Measurements from ENCODE around the gene HSD17B8. TPM values are rescaled to one million over a fixed set of nuclear protein-coding genes. Genes with fewer than 3 reads are reported as not detected.

The HSD17B8 gene
- total RNA-seq, 2 experiments from 2014 or later, result 8.6 to 10.5 TPM

DNA sequence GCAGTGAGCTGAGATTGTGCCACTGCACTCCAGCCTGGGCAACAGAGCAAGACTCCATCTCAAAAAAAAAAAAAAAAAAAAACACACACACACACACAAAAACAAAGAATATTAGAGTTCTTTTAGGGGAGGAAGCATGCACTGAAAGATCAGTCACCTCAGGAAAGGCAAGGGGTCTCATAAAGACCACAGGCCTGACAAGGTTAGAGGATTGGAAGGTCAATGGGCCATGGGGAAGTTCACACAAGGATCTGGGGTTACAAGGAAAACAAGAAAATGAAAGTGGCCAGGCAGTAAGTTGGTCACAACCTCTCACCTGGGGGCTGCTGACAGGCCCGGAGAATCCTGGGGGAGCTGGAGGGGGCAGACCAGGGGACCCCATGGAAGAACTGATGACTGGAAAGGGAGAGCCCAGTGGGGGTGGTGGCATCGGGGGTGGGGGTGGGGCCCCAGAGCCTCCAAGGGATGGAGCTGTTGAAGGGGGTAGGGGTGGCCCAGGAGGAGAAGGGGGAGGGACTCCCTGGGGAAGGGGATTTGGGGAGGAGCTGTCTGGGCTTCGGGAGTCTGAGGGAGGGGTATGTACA is 5.5 kb upstream of the HSD17B8 start:
- peaks cover 51% of the 10 kb centered on the region for H3K4me1 ChIP-seq (ENCODE audit: insufficient read depth, low read length)
- TF ChIP-seq, protein P1, sequence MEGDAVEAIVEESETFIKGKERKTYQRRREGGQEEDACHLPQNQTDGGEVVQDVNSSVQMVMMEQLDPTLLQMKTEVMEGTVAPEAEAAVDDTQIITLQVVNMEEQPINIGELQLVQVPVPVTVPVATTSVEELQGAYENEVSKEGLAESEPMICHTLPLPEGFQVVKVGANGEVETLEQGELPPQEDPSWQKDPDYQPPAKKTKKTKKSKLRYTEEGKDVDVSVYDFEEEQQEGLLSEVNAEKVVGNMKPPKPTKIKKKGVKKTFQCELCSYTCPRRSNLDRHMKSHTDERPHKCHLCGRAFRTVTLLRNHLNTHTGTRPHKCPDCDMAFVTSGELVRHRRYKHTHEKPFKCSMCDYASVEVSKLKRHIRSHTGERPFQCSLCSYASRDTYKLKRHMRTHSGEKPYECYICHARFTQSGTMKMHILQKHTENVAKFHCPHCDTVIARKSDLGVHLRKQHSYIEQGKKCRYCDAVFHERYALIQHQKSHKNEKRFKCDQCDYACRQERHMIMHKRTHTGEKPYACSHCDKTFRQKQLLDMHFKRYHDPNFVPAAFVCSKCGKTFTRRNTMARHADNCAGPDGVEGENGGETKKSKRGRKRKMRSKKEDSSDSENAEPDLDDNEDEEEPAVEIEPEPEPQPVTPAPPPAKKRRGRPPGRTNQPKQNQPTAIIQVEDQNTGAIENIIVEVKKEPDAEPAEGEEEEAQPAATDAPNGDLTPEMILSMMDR (IDR thresholded peaks at IDR 0.05), result no peak
- ATAC-seq (ENCODE audit: poor library complexity), result no peak
- peak overlapping the region; percentile 98 for H3K4me3 Mint-ChIP-seq
- POLR2A ChIA-PET, result interaction anchor here (1.1 to 2.1 kb wide), 6 partner anchors 9 to 100 kb away, joined by 3 to 17 read pairs (median 4); partner anchors contain the start of genes RGL2, RING1, RPS18 and VPS52
- no peaks in the 10 kb centered on the region for H3K9me3 ChIP-seq (ENCODE audit: control insufficient read depth in 1 of 2, insufficient read depth in 1 of 2, low read length in 2 of 2)
- no peaks in the 10 kb centered on the region for H3K27me3 ChIP-seq (ENCODE audit: control insufficient read depth in 1 of 2, insufficient read depth in 2 of 2, low read length in 2 of 2)
- H3K4me3 ChIP-seq (ENCODE audit: low read length), result no peak overlapping the region
- peaks cover 94% of the 10 kb centered on the region for H3K36me3 Mint-ChIP-seq (ENCODE audit: low read depth)
- intact Hi-C loops (cut with DNase I, micrococcal nuclease), result loop anchor here in 1 of 2 experiments (2.0 to 5.0 kb wide), 2 partner anchors 50 to 1002 kb away; no protein-coding TSS in a partner anchor
- CTCF ChIA-PET, result interaction anchor here (2.0 to 4.2 kb wide), 3 partner anchors 10 to 50 kb away, joined by 19 to 24 read pairs (median 20); partner anchors contain the start of gene RING1
- H3K27ac ChIP-seq (ENCODE audit: low read depth in 1 of 2, low read length in 2 of 2), result peak overlapping the region in 1 of 2 donors; percentile 97
- peaks cover 68% of the 10 kb centered on the region for H3K4me1 Mint-ChIP-seq (ENCODE audit: low read depth)
- DNase-seq, result no peak
- H3K27me3 Mint-ChIP-seq, result no peaks in the 10 kb centered on the region
- peaks cover 69% of the 10 kb centered on the region for H3K36me3 ChIP-seq (ENCODE audit: insufficient read depth, low read length)
- no peaks in the 10 kb centered on the region for H3K9me3 Mint-ChIP-seq
- H3K27ac Mint-ChIP-seq, result peak overlapping the region; percentile 100

DNA sequence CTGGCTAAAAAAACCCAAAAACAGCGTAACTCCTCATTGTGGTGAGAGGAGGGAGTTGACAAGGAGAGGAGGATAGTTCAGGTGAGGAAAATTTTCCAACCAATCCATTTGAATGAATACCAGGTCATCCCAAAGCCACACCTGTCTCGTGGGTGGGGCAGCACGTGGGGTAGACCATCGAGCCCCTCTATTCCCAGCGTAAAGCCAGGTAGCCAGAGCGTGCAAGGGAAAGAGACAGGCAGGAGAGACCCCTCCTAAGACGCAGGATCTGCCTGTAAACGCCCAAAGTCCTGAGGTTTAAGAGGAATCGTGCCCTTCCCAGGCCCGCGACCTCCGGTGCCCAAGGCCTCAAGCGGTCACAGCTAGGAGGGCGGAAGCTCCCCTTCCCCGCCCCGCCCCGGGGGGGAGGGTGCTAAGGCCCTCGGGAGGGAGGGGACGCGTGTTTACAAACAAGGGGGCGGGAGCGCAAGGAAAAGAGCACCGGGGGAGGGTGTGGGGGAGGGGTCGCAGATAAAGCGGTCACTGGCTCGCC is 4.7 kb upstream of the HSD17B8 start:
- H3K27me3 Mint-ChIP-seq, result no peaks in the 10 kb centered on the region
- DNase-seq (peak in 11 of 14 experiments; percentile 46 to 84 (median 61)), ATAC-seq (ENCODE audit: poor library complexity) (peak; percentile 14)
- no peaks in the 10 kb centered on the region for H3K9me3 ChIP-seq (ENCODE audit: control insufficient read depth in 1 of 2, insufficient read depth in 1 of 2, low read length in 2 of 2)
- H3K27ac Mint-ChIP-seq, result peak overlapping the region; percentile 100
- H3K9me3 Mint-ChIP-seq, result no peaks in the 10 kb centered on the region
- H3K36me3 ChIP-seq (ENCODE audit: insufficient read depth, low read length), result peaks cover 63% of the 10 kb centered on the region
- CTCF ChIA-PET, result interaction anchor here (4.2 kb wide), 1 partner anchor 49 kb away, joined by 24 read pairs; no protein-coding TSS in a partner anchor
- H3K4me1 Mint-ChIP-seq (ENCODE audit: low read depth), result peaks cover 72% of the 10 kb centered on the region
- peaks cover 92% of the 10 kb centered on the region for H3K36me3 Mint-ChIP-seq (ENCODE audit: low read depth)
- H3K27me3 ChIP-seq (ENCODE audit: control insufficient read depth in 1 of 2, insufficient read depth in 2 of 2, low read length in 2 of 2), result no peaks in the 10 kb centered on the region
- POLR2A ChIA-PET, result interaction anchor here (0.7 to 2.1 kb wide), 8 partner anchors 9 to 227 kb away, joined by 3 to 17 read pairs (median 4); partner anchors contain the start of genes B3GALT4, RGL2, RING1 and RPS18
- intact Hi-C loops (cut with DNase I, micrococcal nuclease), result loop anchor here (1.0 to 10.0 kb wide), 13 partner anchors 9 to 1535 kb away; partner anchors contain the start of genes RING1 (in 2 of the 2), C6orf47 (in 1 of the 2), CSNK2B (in 1 of the 2) and FKBPL (in 1 of the 2)
- peak overlapping the region; percentile 78 for H3K4me3 ChIP-seq (ENCODE audit: low read length)
- TF ChIP-seq, protein P1 (IDR thresholded peaks at IDR 0.05), result no peak
- peaks cover 58% of the 10 kb centered on the region for H3K4me1 ChIP-seq (ENCODE audit: insufficient read depth, low read length)
- peak overlapping the region; percentile 98 for H3K4me3 Mint-ChIP-seq
- H3K27ac ChIP-seq (ENCODE audit: low read depth in 1 of 2, low read length in 2 of 2), result peak overlapping the region; percentile 97

DNA sequence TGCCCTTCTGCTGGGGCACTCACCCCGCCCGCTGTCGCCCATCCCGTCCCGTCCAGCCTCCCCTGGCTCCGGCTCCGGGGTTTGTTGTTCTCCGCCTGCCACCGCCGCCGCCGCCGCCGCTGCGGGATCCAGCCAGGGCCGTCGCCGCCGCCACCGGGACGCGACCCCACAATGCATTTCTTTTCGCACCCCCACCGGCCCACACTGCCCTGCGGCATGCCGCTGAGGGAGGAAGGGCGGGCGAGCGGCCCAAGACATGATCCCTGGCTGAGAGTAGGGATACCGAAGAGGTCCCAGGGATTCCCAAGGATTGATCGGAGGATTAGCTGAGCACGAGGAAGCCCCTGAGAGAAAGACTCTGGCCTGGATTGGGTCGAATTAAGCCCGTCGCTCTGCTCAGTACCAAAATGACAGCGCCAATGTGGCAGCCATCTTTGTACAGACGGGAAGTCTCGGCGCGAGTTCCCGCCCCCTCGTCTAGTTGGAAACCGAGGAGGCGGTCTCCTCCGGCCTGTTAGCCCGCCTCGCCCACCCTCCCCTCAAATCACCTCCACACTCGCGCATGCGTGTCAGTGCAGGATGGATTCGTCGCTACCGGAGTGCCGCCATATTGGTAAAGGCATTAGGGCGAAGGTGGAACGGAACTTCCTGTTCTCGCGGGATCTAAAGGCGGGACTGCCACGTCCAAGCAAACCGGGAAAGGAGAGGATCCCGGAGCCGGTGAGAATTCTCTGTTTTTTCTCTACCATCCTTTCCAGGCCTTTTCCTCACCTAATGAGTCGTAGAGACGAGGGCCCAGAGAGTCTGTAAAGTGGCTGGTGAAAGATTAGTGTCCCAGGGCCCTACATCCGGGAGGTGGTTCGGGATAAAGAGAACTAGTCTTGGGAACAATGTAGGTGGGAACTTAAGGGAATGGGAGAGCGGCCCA is 4.0 kb upstream of the HSD17B8 start, which contains the start of the genes RXRB and SLC39A7:
TSS of gene RXRB (minus strand) at position 447 of the 928 bp plus-strand sequence. CDS start at position 258, 189 bp downstream.
TSS of gene SLC39A7 (plus strand) at position 649 of the 928 bp plus-strand sequence. CDS start 379 bp downstream, outside the sequence.
- POLR2A ChIA-PET, result interaction anchor here (0.7 to 2.1 kb wide), 6 partner anchors 8 to 228 kb away, joined by 3 to 17 read pairs (median 6); partner anchors contain the start of genes RGL2, RING1, RPS18 and VPS52
- Mint-ChIP-seq H3K27me3 (no peaks in the 10 kb centered on the region), H3K9me3 (no peaks in the 10 kb centered on the region), H3K27ac (peak within 1 kb of the TSS; percentile 100), H3K36me3 (ENCODE audit: low read depth) (peaks cover 89% of the 10 kb centered on the region), H3K4me3 (peak within 1 kb of the TSS; percentile 98), H3K4me1 (ENCODE audit: low read depth) (peaks cover 79% of the 10 kb centered on the region)
- intact Hi-C loops (cut with DNase I, micrococcal nuclease), result loop anchor here (1.0 to 10.0 kb wide), 11 partner anchors 8 to 1536 kb away; partner anchors contain the start of genes RING1 (in 2 of the 2), C6orf47 (in 1 of the 2), CSNK2B (in 1 of the 2) and FKBPL (in 1 of the 2)
- peaks cover 65% of the 10 kb centered on the region for H3K4me1 ChIP-seq (ENCODE audit: insufficient read depth, low read length)
- H3K27me3 ChIP-seq (ENCODE audit: control insufficient read depth in 1 of 2, insufficient read depth in 2 of 2, low read length in 2 of 2), result no peaks in the 10 kb centered on the region
- no peaks in the 10 kb centered on the region for H3K9me3 ChIP-seq (ENCODE audit: control insufficient read depth in 1 of 2, insufficient read depth in 1 of 2, low read length in 2 of 2)
- CTCF ChIA-PET, result interaction anchor here (4.2 kb wide), 1 partner anchor 48 kb away, joined by 24 read pairs; no protein-coding TSS in a partner anchor
- DNase-seq (peak; percentile 97 to 100 (median 99)), ATAC-seq (ENCODE audit: poor library complexity) (peak; percentile 78)
- TF ChIP-seq, protein P1 (IDR thresholded peaks at IDR 0.05), result no peak
- H3K36me3 ChIP-seq (ENCODE audit: insufficient read depth, low read length), result peaks cover 55% of the 10 kb centered on the region
- H3K4me3 ChIP-seq (ENCODE audit: low read length), result peak within 1 kb of the TSS; percentile 78
- H3K27ac ChIP-seq (ENCODE audit: low read depth in 1 of 2, low read length in 2 of 2), result peak within 1 kb of the TSS; percentile 97

Data from CD4-positive, alpha-beta T cell (primary cell).